Measurements from ENCODE around the gene GALNT3.
A peak's percentile ranks its signal among the peaks of the same experiment; 100 is the strongest.

The GALNT3 gene

GRCh38 chr2:165796129-165796528 is 2.1 kb upstream of the GALNT3 start:
- DNase-seq (ENCODE audit: low spot score), result no peak

- no peak for DNase-seq (ENCODE audit: low spot score)
Measured at GRCh38 chr2:165795011-165795410, 964 bp upstream of the GALNT3 start.

- DNase-seq (ENCODE audit: low spot score), result peak; percentile 38
Measured at GRCh38 chr2:165794536-165794928, 485 bp upstream of the GALNT3 start.

GRCh38 chr2:165793161-165793778 is 777 bp downstream of the GALNT3 start:
- DNase-seq (ENCODE audit: low spot score), result peak; percentile 59

- no peak for DNase-seq (ENCODE audit: low spot score)
Measured at GRCh38 chr2:165792104-165792454, 2.0 kb downstream of the GALNT3 start.

GRCh38 chr2:165791421-165792103 is 2.5 kb downstream of the GALNT3 start:
- DNase-seq (ENCODE audit: low spot score), result no peak

GRCh38 chr2:165790466-165790865 is 3.6 kb downstream of the GALNT3 start:
- DNase-seq (ENCODE audit: low spot score), result no peak

- DNase-seq (ENCODE audit: low spot score), result no peak
Measured at GRCh38 chr2:165787334-165787733, 6.7 kb downstream of the GALNT3 start.

- DNase-seq (ENCODE audit: low spot score), result no peak
Measured at GRCh38 chr2:165779706-165780105, 14.3 kb downstream of the GALNT3 start.

GRCh38 chr2:165778653-165779451 is 15.2 kb downstream of the GALNT3 start:
- DNase-seq (ENCODE audit: low spot score), result peak; percentile 6

GRCh38 chr2:165778187-165778556 is 15.9 kb downstream of the GALNT3 start:
- no peak for DNase-seq (ENCODE audit: low spot score)

GRCh38 chr2:165777522-165778186 is 16.4 kb downstream of the GALNT3 start:
- no peak for DNase-seq (ENCODE audit: low spot score)

- DNase-seq (ENCODE audit: low spot score), result no peak
Measured at GRCh38 chr2:165776796-165777195, 17.3 kb downstream of the GALNT3 start.

- no peak for DNase-seq (ENCODE audit: low spot score)
Measured at GRCh38 chr2:165776013-165776412, 18.0 kb downstream of the GALNT3 start.

GRCh38 chr2:165773684-165774083 is 20.4 kb downstream of the GALNT3 start:
- no peak for DNase-seq (ENCODE audit: low spot score)

GRCh38 chr2:165772183-165772582 is 21.9 kb downstream of the GALNT3 start:
- DNase-seq (ENCODE audit: low spot score), result no peak

GRCh38 chr2:165766326-165766927 is 27.6 kb downstream of the GALNT3 start:
- DNase-seq (ENCODE audit: low spot score), result no peak

- DNase-seq (ENCODE audit: low spot score), result no peak
Measured at GRCh38 chr2:165762723-165763122, 31.3 kb downstream of the GALNT3 start.

- DNase-seq (ENCODE audit: low spot score), result no peak
Measured at GRCh38 chr2:165757906-165758675, 36.0 kb downstream of the GALNT3 start.

GRCh38 chr2:165746501-165746900 is 47.5 kb downstream of the GALNT3 start:
- no peak for DNase-seq (ENCODE audit: low spot score)

GRCh38 chr2:165745916-165746315 is 48.1 kb downstream of the GALNT3 start:
- no peak for DNase-seq (ENCODE audit: low spot score)

GRCh38 chr2:165743442-165743841 is 50.6 kb downstream of the GALNT3 start:
- no peak for DNase-seq (ENCODE audit: low spot score)

Measured in SW480 (cell line).